ENCODE data around the gene B3GLCT. TPM values are rescaled to one million over a fixed set of nuclear protein-coding genes. Genes with fewer than 3 reads are reported as not detected.

B3GLCT gene
- total RNA-seq, 4 donors from 2014 or later = 2.3 to 9.2 (median 7.1) TPM

- H3K36me3 ChIP-seq = no peaks in the 10 kb centered on the region
- H3K4me3 ChIP-seq = no peak overlapping the region
- H3K9me3 ChIP-seq = no peaks in the 10 kb centered on the region
- intact Hi-C loops (cut with DNase I) = no loop called here
- H3K27me3 ChIP-seq = no peaks in the 10 kb centered on the region
- TF ChIP-seq POLR2A (IDR thresholded peaks at IDR 0.05) (no peak), CTCF (IDR thresholded peaks at IDR 0.05) (no peak)
- no peaks in the 10 kb centered on the region for H3K4me1 ChIP-seq
- no peak overlapping the region for H3K27ac ChIP-seq
- DNase-seq = no peak
These were observed 27.3 kb downstream of the B3GLCT start for GRCh38 chr13:31227063-31227462.

- Histone ChIP-seq H3K9me3 (no peaks in the 10 kb centered on the region), H3K27ac (no peak overlapping the region), H3K36me3 (no peaks in the 10 kb centered on the region), H3K4me1 (no peaks in the 10 kb centered on the region), H3K27me3 (no peaks in the 10 kb centered on the region), H3K4me3 (no peak overlapping the region)
- 76 to 85% methylated on average over 4 to 7 of the region's 8 CpGs for WGBS, 2 donors
- intact Hi-C loops (cut with DNase I) = no loop called here
- TF ChIP-seq POLR2A (IDR thresholded peaks at IDR 0.05) (no peak), CTCF (IDR thresholded peaks at IDR 0.05) (no peak)
- no peak for DNase-seq
These were observed 28.1 kb downstream of the B3GLCT start for GRCh38 chr13:31227870-31228269.

GRCh38 chr13:31234729-31235128, 35.0 kb downstream of the B3GLCT start:
- WGBS, 2 donors = 53 to 72% methylated on average over 3 to 4 of the region's 6 CpGs
- intact Hi-C loops (cut with DNase I) = loop anchor here (5.0 kb wide), 1 partner anchor 188 kb away; no protein-coding TSS in a partner anchor

GRCh38 chr13:31236211-31236786, 36.5 kb downstream of the B3GLCT start:
- no peaks in the 10 kb centered on the region for H3K4me1 ChIP-seq
- peak; percentile 36 to 76 (median 64) for TF ChIP-seq CTCF (IDR thresholded peaks at IDR 0.05)
- TF ChIP-seq POLR2A (IDR thresholded peaks at IDR 0.05) = no peak
- H3K27ac ChIP-seq = no peak overlapping the region
- intact Hi-C loops (cut with DNase I) = loop anchor here (5.0 kb wide), 1 partner anchor 186 kb away; no protein-coding TSS in a partner anchor
- DNase-seq = no peak
- H3K4me3 ChIP-seq = no peak overlapping the region
- no peaks in the 10 kb centered on the region for H3K36me3 ChIP-seq
- no peaks in the 10 kb centered on the region for H3K9me3 ChIP-seq
- H3K27me3 ChIP-seq = no peaks in the 10 kb centered on the region
- 36 to 45% methylated on average over 3 of the region's 3 CpGs for WGBS, 2 donors

More at GRCh38 chr13:31234729-31235128, 35.0 kb downstream of the B3GLCT start:
- Histone ChIP-seq H3K36me3 (no peaks in the 10 kb centered on the region), H3K9me3 (no peaks in the 10 kb centered on the region), H3K4me1 (no peaks in the 10 kb centered on the region), H3K27ac (no peak overlapping the region), H3K4me3 (no peak overlapping the region), H3K27me3 (no peaks in the 10 kb centered on the region)
- DNase-seq = no peak
- no peak for TF ChIP-seq POLR2A (IDR thresholded peaks at IDR 0.05)
- TF ChIP-seq CTCF (IDR thresholded peaks at IDR 0.05) = peak in 1 of 6 experiments; percentile 33

GRCh38 chr13:31240921-31241320, 41.1 kb downstream of the B3GLCT start:
- Histone ChIP-seq H3K36me3 (no peaks in the 10 kb centered on the region), H3K9me3 (no peaks in the 10 kb centered on the region), H3K27ac (no peak overlapping the region), H3K4me1 (no peaks in the 10 kb centered on the region), H3K27me3 (no peaks in the 10 kb centered on the region), H3K4me3 (no peak overlapping the region)
- 72 to 100% methylated on average over 1 to 2 of the region's 2 CpGs for WGBS, 2 donors
- DNase-seq = no peak
- intact Hi-C loops (cut with DNase I) = no loop called here
- no peak for TF ChIP-seq CTCF (IDR thresholded peaks at IDR 0.05)
- TF ChIP-seq POLR2A (IDR thresholded peaks at IDR 0.05) = no peak

All from esophagus squamous epithelium (tissue), 5 donors.